ENCODE data around the gene ACAD10.

DNA sequence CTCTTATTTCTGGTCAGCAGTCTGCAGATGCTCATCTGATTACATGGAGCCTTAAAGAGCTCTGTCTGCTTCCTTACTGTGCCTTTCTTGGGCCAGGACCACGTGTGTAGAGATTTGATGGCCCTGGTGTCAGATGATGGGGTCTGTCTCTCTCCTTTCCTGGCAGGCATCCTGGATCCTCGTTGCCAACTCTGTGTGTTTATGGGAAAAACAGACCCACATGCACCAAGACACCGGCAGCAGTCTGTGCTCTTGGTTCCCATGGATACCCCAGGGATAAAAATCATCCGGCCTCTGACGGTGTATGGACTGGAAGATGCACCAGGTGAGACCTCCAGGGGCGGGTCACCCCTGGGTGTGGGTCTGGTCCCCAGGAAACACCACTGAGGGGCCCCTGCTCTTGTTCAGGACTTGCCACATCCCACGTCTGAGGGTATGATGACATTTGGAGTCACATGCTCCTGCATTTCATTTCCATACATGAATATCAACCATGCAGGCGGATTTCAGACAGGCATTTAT lies 62.4 kb downstream of the ACAD10 start:
- TF ChIP-seq, protein P1, sequence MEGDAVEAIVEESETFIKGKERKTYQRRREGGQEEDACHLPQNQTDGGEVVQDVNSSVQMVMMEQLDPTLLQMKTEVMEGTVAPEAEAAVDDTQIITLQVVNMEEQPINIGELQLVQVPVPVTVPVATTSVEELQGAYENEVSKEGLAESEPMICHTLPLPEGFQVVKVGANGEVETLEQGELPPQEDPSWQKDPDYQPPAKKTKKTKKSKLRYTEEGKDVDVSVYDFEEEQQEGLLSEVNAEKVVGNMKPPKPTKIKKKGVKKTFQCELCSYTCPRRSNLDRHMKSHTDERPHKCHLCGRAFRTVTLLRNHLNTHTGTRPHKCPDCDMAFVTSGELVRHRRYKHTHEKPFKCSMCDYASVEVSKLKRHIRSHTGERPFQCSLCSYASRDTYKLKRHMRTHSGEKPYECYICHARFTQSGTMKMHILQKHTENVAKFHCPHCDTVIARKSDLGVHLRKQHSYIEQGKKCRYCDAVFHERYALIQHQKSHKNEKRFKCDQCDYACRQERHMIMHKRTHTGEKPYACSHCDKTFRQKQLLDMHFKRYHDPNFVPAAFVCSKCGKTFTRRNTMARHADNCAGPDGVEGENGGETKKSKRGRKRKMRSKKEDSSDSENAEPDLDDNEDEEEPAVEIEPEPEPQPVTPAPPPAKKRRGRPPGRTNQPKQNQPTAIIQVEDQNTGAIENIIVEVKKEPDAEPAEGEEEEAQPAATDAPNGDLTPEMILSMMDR (conservative IDR thresholded peaks at IDR 0.05; ENCODE audit: low read length), result no peak
- TF ChIP-seq EZH2phosphoT487 (IDR thresholded peaks at IDR 0.05; ENCODE audit: borderline replicate concordance, low read depth, low read length), result no peak
